Stimulated activated CD8-positive, alpha-beta memory T cell treated with anti-CD3 and anti-CD28 coated beads, Interleukin-12 subunit alpha, Interleukin-12 subunit beta, amount 100 ng/mL, for 1 hour (primary cell): ENCODE measurements around the gene FOSB.
A peak's percentile ranks its signal among the peaks of the same experiment; 100 is the strongest.
"Not testable (repeated sequence)": the region's sequence is repeated elsewhere in the genome, so short reads cannot be mapped to it uniquely, and the experiment has no call there.

ENCODE experiments used
- DNase-seq: peaks from one replicate; pipeline ENCODE4 v3.0.0-alpha.2; 2020; ENCODE audit warnings: low read depth

The FOSB gene

GRCh38 chr19:45467456-45468158 lies at the start of gene FOSB:
TSS of gene FOSB (plus strand) at chr19:45467996. CDS start at chr19:45468587, 591 bp downstream.
- DNase-seq = peak; percentile 93

- DNase-seq = no peak
Observed at GRCh38 chr19:45418802-45419201, 49.0 kb upstream of the FOSB start.

GRCh38 chr19:45419396-45419795 lies 48.4 kb upstream of the FOSB start:
- no peak for DNase-seq

- no peak for DNase-seq
Observed at GRCh38 chr19:45419895-45420294, 47.9 kb upstream of the FOSB start.

GRCh38 chr19:45420356-45420755 lies 47.4 kb upstream of the FOSB start:
- DNase-seq = no peak

GRCh38 chr19:45420871-45421270 lies 46.9 kb upstream of the FOSB start:
- no peak for DNase-seq

- DNase-seq = no peak
Observed at GRCh38 chr19:45421947-45422498, 45.8 kb upstream of the FOSB start.

- peak; percentile 71 for DNase-seq
Observed at GRCh38 chr19:45423033-45423588, 44.7 kb upstream of the FOSB start.

GRCh38 chr19:45423589-45424190 lies 44.1 kb upstream of the FOSB start, which contains the start of gene ERCC1:
TSS of gene ERCC1 (minus strand) at chr19:45423917. CDS start at chr19:45423374, 543 bp downstream.
- peak; percentile 37 for DNase-seq

GRCh38 chr19:45424191-45425058 lies 43.4 kb upstream of the FOSB start:
- no peak for DNase-seq

GRCh38 chr19:45428384-45429231 lies 39.2 kb upstream of the FOSB start:
- DNase-seq = no peak

GRCh38 chr19:45429896-45430295 lies 37.9 kb upstream of the FOSB start:
- DNase-seq = not testable (repeated sequence)

GRCh38 chr19:45431008-45431407 lies 36.8 kb upstream of the FOSB start:
- DNase-seq = not testable (repeated sequence)

- DNase-seq = not testable (repeated sequence)
Observed at GRCh38 chr19:45432543-45432942, 35.3 kb upstream of the FOSB start.

GRCh38 chr19:45437328-45437727 lies 30.5 kb upstream of the FOSB start:
- DNase-seq = no peak

GRCh38 chr19:45439190-45439568 lies 28.6 kb upstream of the FOSB start:
- DNase-seq = no peak

- DNase-seq = peak; percentile 79
Observed at GRCh38 chr19:45439569-45440258, 28.1 kb upstream of the FOSB start.

- DNase-seq = no peak
Observed at GRCh38 chr19:45440259-45440638, 27.5 kb upstream of the FOSB start.

- no peak for DNase-seq
Observed at GRCh38 chr19:45440873-45441654, 26.7 kb upstream of the FOSB start.

- DNase-seq = no peak
Observed at GRCh38 chr19:45442408-45442777, 25.4 kb upstream of the FOSB start.
